GM12872 (cell line): ENCODE measurements around the gene CRYZL1.

Experiments
- CTCF ChIP-seq: IDR thresholded peaks from 3 replicates; pipeline ENCODE4 v1.5.1; 2011; ENCODE audit warnings: low read depth, mild to moderate bottlenecking, low read length, moderate library complexity; ENCODE audit not compliant: insufficient read depth

The CRYZL1 gene

GRCh38 chr21:33641352-33642026, at the start of gene CRYZL1:
CRYZL1 (minus strand) TSS chr21:33641741; CDS start chr21:33631551, 10,190 bp downstream.
- no peak for TF ChIP-seq CTCF

- TF ChIP-seq CTCF, result no peak
Observed at GRCh38 chr21:33690874-33691273, 49.3 kb upstream of the CRYZL1 start.

- TF ChIP-seq CTCF, result no peak
Observed at GRCh38 chr21:33688353-33688752, 46.8 kb upstream of the CRYZL1 start.

- no peak for TF ChIP-seq CTCF
Observed at GRCh38 chr21:33687634-33688033, 46.1 kb upstream of the CRYZL1 start.

GRCh38 chr21:33686386-33686785, 44.8 kb upstream of the CRYZL1 start:
- TF ChIP-seq CTCF, result no peak

- no peak for TF ChIP-seq CTCF
Observed at GRCh38 chr21:33685613-33686197, 44.2 kb upstream of the CRYZL1 start.

GRCh38 chr21:33684923-33685560, 43.5 kb upstream of the CRYZL1 start:
- no peak for TF ChIP-seq CTCF
